ENCODE results near the gene INSYN2B.

INSYN2B gene

GRCh38 chr5:169980418-169981053 is at the start of gene INSYN2B:
Gene INSYN2B (minus strand): TSS chr5:169980495. CDS start chr5:169883898, 96,597 bp downstream.
- peak; percentile 91 for DNase-seq (ENCODE audit: low read depth)

DNA sequence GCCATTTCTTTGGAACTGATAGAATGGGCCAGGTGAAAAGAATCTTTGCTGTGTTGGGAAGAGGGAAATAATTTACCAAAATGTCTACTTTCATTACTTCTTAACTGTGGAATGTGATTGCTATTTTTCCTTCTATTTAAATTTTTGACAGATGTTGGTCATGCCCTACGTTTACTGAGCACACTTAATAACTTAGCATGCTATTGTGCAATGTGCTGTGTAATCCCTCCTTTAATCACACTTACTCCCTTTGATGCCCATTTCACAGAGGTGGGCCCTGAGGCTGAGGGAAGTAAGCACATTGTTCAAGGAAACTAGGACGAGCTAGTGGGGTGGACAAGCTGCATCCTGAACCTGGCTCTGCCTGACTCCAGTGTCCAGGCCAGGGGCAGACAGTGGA is 47.8 kb upstream of the INSYN2B start:
- no peak for DNase-seq (ENCODE audit: low read depth)

DNA sequence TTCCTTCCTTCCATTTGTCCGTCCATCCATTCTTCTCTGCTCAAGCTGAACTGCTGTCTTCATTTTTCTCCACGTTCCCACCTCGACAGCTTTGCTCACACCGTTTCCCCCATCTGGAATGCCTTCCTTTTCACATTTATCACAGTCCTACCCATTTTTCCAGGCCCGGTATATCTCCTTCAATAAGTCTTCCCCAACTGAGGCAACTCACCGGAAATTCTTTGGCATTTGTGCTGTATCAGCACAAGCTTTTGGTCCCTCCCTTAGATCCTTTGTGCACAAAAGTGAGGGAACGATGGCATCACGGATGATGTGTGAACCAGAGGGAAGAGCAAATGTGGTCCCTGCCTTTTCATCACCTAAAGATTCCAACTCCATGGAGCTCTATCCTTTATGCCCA is 45.6 kb upstream of the INSYN2B start:
- no peak for DNase-seq (ENCODE audit: low read depth)

GRCh38 chr5:170021506-170021905 is 41.2 kb upstream of the INSYN2B start:
- no peak for DNase-seq (ENCODE audit: low read depth)

GRCh38 chr5:170020423-170020822 is 40.1 kb upstream of the INSYN2B start:
- no peak for DNase-seq (ENCODE audit: low read depth)

GRCh38 chr5:170012622-170013021 is 32.3 kb upstream of the INSYN2B start:
- DNase-seq (ENCODE audit: low read depth): no peak

DNA sequence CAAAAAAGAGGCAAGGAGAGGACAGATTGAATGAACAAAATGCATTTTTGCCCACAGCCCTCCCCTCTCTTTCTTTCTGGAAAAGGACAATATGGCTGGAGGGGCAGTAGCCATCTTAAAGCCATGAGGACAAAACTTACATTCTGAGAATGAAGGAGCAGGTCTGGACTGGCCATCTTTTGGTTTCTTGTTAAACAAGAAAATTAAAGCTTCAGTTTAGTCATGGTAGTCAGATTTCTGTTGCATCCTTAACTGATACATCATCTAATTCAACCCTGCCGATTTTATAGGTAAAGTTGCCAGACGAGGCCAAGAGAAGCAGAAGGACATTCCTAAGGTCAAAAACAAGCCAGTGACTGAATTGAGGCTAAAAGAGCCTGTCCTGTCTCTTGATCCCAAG is 31.5 kb upstream of the INSYN2B start:
- no peak for DNase-seq (ENCODE audit: low read depth)

DNA sequence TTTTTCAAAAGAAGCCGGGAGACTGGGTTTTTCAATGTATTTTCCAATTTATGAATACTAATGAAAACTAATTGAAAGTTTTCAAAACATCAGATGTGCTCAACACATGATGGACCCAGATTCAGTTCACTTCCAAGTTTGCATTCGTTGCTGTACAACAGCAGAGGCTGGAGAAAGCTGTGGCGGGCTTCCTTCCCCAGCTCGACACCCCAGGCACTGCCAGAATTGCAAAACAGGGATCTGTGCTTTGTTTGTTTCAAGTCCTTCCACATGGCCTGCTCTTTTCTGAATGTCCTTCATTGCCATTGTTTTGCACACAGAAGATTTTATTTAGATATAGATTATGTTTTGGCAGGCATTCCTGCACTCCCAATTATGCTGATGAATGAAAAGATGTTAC is 30.3 kb upstream of the INSYN2B start:
- no peak for DNase-seq (ENCODE audit: low read depth)

DNA sequence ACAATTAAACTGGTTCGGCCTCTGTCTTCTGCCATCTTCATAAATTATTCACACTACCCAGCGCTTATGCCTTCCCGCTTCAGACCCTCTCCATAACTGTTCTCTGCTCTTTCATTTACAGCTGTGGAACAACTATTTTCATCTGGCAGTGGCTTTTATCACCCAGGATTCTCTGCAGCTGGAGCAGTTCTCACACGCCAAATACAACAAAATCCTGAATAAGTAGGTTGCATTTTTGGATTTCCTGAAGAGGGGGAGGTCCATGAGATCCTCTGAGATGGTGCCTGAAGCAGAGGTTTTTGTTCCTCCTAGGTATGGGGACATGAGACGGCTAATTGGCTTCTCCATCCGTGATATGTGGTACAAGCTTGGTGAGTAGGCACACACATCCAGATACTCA is 28.1 kb upstream of the INSYN2B start:
- no peak for DNase-seq (ENCODE audit: low read depth)

DNA sequence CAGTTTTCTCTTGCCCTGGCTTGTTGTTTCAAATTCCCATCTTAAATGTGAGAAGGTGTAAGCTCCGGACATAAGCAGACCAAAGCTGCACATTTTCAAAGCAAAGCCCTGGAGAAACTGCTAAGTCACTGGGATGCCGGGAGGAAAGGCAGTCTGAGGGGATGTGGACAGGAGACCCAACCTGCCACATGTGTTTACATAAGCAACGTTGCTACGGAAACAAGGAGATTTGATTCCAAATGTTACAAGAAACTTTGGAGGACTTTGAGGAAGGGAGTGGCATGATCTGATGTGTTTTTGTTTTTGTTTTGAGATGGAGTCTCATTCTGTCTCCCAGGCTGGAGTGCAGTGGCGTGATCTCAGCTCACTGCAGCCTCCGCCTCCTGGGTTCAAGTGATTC is 25.7 kb upstream of the INSYN2B start:
- no peak for DNase-seq (ENCODE audit: low read depth)

- DNase-seq (ENCODE audit: low read depth): no peak
These were observed 19.9 kb upstream of the INSYN2B start for GRCh38 chr5:170000155-170000554.

DNA sequence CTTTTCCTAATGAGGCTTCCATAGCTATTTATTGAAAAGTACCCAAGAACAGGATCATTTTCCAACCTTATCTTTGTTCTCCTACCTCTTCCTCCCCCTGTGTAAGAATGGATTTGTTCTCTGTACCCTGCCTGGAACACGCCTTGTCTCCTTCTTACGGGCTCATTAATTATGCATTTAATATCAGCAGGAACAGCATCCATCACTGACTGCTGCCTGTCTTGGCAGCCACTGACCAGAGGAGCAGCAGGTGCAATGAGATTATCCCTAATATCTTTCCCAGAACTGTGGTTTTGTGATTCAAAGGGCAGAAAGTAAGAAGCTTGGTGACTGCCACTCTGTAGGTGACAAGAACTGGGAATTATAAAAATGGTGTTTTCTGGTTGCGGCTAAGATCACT is 19.3 kb upstream of the INSYN2B start:
- no peak for DNase-seq (ENCODE audit: low read depth)

DNA sequence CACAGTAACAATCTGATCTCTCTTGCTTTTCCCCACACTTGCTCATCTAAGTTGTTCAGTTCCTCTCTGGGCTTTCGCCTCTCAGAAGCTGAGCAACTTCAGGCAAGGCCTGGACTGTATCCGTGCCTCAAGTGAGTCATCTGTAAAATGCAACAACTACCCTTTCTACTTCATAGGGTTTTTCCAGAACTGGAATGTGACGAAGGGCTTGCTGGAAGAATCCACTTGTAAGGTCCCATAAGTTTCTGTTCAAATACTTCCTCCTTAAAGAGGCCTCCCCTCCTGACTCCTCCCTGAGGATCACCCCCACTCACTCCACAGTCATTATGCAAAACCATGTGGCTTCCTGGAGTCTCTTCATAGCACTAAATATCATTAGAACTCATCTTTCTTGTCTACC is 17.5 kb upstream of the INSYN2B start:
- no peak for DNase-seq (ENCODE audit: low read depth)

DNA sequence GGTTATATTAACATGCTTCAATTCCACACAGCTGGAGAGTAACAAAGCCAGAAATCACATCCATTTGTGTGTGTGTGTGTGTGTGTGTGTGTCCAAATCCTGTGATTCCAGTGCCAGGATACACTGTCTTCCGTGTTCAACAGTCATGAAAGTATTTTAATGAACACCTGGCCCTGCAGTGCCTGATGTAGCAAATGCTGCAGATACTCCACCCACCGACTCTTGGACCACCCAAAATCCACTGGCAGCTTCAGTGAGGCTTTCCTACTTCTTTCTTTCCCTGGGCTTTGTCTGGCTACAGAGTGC is 13.1 kb upstream of the INSYN2B start:
- no peak for DNase-seq (ENCODE audit: low read depth)

DNA sequence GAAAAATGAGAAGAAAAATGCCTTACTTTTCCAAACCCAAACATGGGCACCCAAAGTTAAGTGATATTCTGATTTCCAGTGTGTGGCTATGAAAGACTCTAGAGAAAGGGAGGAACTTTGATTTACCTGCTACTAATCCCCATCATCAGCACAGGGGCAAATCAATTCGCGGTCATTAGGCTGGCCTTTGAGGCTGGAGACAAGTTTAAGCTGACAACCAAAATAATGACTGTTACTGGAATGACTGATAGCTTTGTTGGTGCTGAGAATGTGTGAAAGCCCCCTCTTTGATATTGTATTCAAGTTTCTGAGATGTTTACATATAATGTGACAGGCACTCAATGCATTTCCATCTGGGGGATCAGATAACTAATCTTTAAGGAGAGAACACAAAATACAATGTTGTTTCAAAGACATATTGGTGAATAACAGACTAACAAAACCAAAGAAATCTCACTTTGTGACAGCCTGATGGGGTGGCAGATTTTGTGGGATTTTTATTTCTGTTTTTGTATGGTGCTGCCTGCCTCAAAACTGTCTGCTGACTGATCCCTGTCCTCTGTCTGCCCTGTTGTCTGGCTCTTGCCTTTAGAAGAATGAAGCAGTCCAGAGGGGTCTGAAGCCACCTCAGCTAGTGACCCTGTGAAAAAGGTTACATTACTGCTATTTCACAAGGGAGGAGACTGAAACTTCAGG is 12.6 kb upstream of the INSYN2B start:
- DNase-seq (ENCODE audit: low read depth): no peak

DNA sequence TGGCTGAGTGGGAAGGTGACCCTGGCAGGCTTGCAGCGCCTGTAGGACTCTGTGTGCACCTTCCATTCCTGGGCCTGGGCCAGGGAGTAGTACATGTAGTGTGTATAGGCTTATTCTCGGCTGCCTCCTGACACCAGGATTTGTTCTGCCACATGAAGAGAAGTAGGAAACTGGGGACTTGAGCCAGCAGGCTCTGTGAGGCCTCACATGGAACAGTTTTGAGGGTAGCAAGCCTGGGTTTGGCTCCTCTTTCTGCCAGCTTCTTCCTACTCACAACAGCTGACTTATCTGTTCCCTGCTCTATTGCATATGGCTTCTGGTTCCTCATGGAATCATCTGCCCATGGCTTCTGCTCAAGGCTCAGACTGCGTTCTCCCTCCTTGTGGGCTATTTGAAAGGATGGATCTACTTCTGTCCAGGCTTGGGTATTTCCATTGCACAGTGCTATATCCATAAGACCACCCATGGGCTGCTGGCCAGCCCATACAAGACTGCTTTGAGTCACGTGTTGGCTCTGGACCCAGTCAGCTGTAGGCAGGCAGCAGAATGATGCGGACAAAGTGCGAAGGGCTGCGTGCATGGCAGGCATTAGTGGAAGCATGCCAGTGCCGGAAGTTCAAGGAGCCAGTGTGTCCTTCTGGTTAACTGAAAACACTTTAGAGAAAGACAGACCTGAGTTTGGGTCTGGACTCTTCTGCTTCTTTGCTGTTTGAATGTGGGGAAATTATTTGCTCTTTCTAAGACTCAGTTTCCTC is 11.0 kb upstream of the INSYN2B start:
- DNase-seq (ENCODE audit: low read depth): no peak

DNA sequence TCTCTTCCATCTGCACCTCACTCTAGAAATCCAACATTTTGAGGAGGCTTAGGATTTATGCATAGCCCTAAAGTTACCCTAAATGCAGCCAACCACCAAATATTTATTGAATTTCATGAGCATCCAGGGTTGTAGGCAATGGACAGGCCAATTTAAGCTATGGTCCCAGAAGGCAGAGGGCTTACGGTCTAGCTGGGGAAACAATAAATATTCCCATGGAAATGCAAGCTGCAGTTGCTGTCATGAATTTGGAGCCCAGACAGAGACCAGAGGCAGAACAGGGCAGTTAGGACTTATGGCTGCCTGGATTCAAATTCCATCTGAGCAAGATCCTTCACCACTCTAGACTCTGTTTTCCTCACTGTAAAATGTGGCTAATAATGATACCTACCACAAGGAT is 9.1 kb upstream of the INSYN2B start:
- no peak for DNase-seq (ENCODE audit: low read depth)

DNA sequence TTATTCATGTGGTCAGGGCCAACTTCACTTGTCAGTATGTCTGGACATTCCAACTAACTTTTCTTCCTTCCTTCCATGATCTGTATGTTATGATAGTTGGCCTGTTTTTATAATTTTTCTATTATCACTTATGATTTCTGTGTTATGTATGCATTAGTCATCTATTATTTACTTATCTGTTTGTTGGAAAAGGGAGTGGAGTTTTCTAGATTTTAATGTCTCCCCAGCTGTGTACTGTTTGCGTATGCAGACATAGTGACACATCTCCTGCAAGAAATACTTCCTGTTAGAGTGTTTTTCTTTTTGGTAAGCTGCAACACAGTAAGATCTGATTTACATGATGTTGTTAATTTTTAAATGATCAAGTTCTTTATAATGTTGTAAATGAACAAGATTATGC is 8.7 kb upstream of the INSYN2B start:
- no peak for DNase-seq (ENCODE audit: low read depth)

- DNase-seq (ENCODE audit: low read depth): no peak
These were observed 7.9 kb upstream of the INSYN2B start for GRCh38 chr5:169988206-169988605.

DNA sequence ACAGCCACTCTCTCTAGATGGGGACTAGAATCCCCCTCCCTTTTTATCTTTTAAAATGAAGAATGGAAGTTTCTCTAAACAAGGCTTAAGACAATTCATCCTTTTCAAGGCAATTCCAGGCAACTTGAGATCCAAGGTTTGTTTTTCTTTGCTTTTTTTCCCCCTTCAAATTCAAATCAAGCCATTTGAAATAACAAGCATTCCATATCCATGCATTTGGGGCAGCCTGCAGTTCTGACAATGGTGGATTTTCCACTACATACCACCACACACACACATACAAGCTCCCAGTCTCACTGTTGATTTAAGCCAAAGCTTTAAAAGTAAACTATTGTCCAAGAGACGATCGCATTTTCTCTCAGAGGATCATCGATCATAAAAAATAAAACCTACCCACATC is 424 bp downstream of the INSYN2B start:
- peak; percentile 26 for DNase-seq (ENCODE audit: low read depth)

DNA sequence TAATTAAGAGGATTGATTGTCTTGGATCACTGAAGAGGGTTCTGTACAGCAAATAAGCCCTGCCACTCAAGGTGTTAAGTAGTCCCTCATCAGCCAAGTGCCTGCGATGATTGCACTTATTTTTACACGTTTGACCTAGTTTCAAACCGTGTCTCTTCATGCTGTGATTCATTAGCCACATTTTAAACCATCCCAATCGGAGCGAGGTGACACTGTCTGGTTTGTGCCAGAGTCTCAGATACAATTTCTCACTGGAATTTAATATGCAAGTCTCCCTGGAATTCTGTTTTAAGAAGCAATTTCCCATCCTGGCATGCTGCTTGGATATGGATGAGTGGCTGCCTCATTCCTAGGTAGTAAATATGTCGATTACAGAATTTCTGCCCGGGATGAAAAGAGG is 1.6 kb downstream of the INSYN2B start:
- peak; percentile 39 for DNase-seq (ENCODE audit: low read depth)

DNA sequence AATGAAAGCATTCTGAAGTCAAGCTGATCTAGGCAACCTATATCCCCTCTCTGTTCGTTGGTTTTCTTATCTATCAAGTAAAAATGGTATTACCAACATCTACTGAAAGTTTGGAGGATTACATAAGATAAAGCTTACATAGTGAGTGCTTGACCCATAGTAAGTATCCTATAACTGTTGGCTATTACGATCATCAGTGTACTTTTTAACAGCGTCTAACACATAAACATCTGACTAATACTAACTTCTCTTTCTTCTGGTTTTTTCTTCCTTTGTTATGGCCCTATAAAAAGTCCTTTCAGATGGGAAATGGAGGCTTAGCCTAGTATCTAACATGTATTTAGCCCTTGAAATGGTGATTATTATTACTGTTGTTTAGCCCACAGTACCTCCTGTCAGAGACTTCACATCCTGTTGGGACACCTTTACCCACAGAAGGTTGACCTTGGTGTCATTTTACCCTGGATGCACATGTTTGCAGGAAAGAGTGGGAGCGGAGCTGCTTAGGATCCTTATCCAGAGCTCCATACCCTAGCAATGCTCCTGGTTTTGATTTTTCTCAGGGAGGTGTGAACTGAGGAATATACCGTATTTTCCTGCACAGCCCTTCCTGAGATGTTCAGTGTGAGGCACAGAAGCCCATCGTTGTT is 6.0 kb downstream of the INSYN2B start:
- peak; percentile 34 for DNase-seq (ENCODE audit: low read depth)

DNA sequence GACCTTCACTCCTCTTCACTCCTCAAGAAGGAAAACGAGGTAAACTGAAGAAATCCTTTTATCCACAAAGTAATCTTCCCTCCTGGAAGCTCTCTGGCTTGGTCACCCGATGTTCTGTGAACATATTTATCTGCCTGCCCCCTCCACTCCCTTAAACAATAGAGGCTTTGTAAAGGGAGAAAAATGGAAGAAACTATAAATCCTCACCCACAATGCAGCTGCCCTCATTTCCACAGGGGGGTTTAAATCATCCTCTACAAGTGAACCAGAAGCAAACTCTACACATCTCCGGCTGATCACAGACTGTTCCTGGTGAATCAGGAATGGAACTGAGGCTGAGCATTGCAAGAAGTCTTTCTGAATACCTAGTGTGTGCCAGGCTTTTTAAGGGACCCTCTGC is 7.2 kb downstream of the INSYN2B start:
- DNase-seq (ENCODE audit: low read depth): no peak
